Heart left ventricle (tissue), 16 donors: ENCODE data around the gene SWT1. TPM values are rescaled to one million over a fixed set of nuclear protein-coding genes. Genes with fewer than 3 reads are reported as not detected.

ENCODE experiments used
- ATAC-seq, 4 donors: fragments of 200-7000 bp; cut with Tn5 transposase; one replicate each; pipeline ENCODE4 v1.9.1; 2020 to 2022; ENCODE audit warnings: moderate library complexity in 4 of 4, mild to moderate bottlenecking in 3 of 4, moderate number of reproducible peaks in 1 of 4
- DNase-seq, 5 donors: peaks; one replicate each; pipeline ENCODE4 v3.0.0-alpha.2; 2020
- H3K27ac ChIP-seq, 12 donors: fragments of 200-600 bp; sonication (generic) in 4 of 12; one replicate each; pipeline versions ENCODE4 v1.5.0 to v1.8.0; 2016 to 2022; ENCODE audit warnings: mild to moderate bottlenecking in 2 of 12
- H3K27me3 ChIP-seq, 9 donors: fragments of 200-600 bp; sonication (generic) in 2 of 9; one replicate each; pipeline versions ENCODE4 v1.5.1 to v1.8.0; 2016 to 2022; ENCODE audit warnings: mild to moderate bottlenecking in 3 of 9
- H3K36me3 ChIP-seq, 9 donors: fragments of 200-600 bp; sonication (generic) in 2 of 9; one replicate each; pipeline versions ENCODE4 v1.5.0 to v1.8.0; 2018 to 2022; ENCODE audit warnings: mild to moderate bottlenecking in 2 of 9
- H3K4me1 ChIP-seq, 12 donors: fragments of 200-600 bp; sonication (generic) in 4 of 12; one replicate each; pipeline versions ENCODE4 v1.5.0 to v1.8.0; 2016 to 2022; ENCODE audit warnings: mild to moderate bottlenecking in 3 of 12
- H3K4me3 ChIP-seq, 12 donors: fragments of 200-600 bp; sonication (generic) in 4 of 12; one replicate each; pipeline versions ENCODE4 v1.5.0 to v1.8.0; 2017 to 2022; ENCODE audit warnings: mild to moderate bottlenecking in 9 of 12, moderate library complexity in 4 of 12
- H3K9me3 ChIP-seq, 12 donors: fragments of 200-600 bp; sonication (generic) in 4 of 12; one replicate each; pipeline versions ENCODE4 v1.5.0 to v1.8.0; 2016 to 2022; ENCODE audit warnings: mild to moderate bottlenecking in 1 of 12
- POLR2A ChIP-seq, 2 donors: fragments of 450-650 bp; IDR thresholded peaks; one replicate each; pipeline ENCODE4 v1.6.1; 2017; ENCODE audit warnings: antibody characterized with exemption in 2 of 2, mild to moderate bottlenecking in 2 of 2, moderate library complexity in 2 of 2
- WGBS, 4 donors: extraction: QIAGEN DNeasy Blood & Tissue Kit in 2 of 4; methylation state at CpG; one replicate each; pipeline versions ENCODE4 v1.1.5 to v1.1.7; 2013 to 2018; 5-methylcytosine and 5-hydroxymethylcytosine counted together
- intact Hi-C, 10 donors: fragments of 100-400 bp; cut with DNase I; formaldehyde crosslinking; loops; one replicate each; pipeline versions ENCODE4 v1.11.1 to v1.14.2; 2022
- polyA plus RNA-seq, 2 donors: library from polyadenylated mRNA; stranded (reverse); fragments of 200-250 nt; gene quantifications; one replicate each; pipeline ENCODE4 v1.2.3, GENCODE V29; 2013
- total RNA-seq, 9 donors: library from RNA; depleted of rRNA in 2 of 9; stranded (reverse); fragments of >200 nt in 2 of 9; fragmentation: NEBNext Ultra II Directional in 3 of 9; extraction: Animal tissue kit (Norgen Biotek cat#: 25700) in 3 of 9; gene quantifications; one replicate each; pipeline versions ENCODE4 v1.1.0 to v1.2.4, GENCODE V29; 2016 to 2023
- TF ChIP-seq, protein P1 (sequence below), 12 donors: fragments of 200-600 bp; sonication (generic) in 4 of 12; IDR thresholded peaks; one replicate each; pipeline versions ENCODE4 v1.5.0 to v1.8.0; 2018 to 2022; ENCODE audit warnings: antibody characterized with exemption in 12 of 12, mild to moderate bottlenecking in 5 of 12
- donor health status: ischemic (EF 13 %, LVEDD 7.1; RV severe dilation, severe dysfunction).
- donor health status: healthy with polysubstance abuse.
- donor health status: DM: no; HTN: yes; CAD: no.
- donor health status: DM: no; HTN: no; CAD: no.
- donor health status: ischemic (EF 25% LVEDD 6.9; RV normal size, moderate dysfunction).
- donor health status: ischemic (EF 25% LVEDD 5.7; RV mildly dilated, moderate dysfunction).
- donor health status: healthy.
- donor health status: DM: yes; HTN: yes; CAD: no.
- donor health status: ischemic (EF 35%, LVEDD 5.7; RV mildly dilated, moderate dysfunction).
- donor health status: nonischemic (EF 11% LVEDD 7.7; RV severe dilation, severe dysfunction).
- donor health status: DM: yes; HTN: yes; CAD: no.
- donor health status: PGD.
- donor health status: ischemic (EF 29% LVEDD 5.4; RV normal size, mild dysfunction).
- donor health status: nonischemic (EF 23%, LVEDD 6.1; RV moderate dilation, normal function).

SWT1 gene
- total and polyA plus RNA-seq, 11 donors: 1.7 to 8.5 (median 5.3) TPM

DNA sequence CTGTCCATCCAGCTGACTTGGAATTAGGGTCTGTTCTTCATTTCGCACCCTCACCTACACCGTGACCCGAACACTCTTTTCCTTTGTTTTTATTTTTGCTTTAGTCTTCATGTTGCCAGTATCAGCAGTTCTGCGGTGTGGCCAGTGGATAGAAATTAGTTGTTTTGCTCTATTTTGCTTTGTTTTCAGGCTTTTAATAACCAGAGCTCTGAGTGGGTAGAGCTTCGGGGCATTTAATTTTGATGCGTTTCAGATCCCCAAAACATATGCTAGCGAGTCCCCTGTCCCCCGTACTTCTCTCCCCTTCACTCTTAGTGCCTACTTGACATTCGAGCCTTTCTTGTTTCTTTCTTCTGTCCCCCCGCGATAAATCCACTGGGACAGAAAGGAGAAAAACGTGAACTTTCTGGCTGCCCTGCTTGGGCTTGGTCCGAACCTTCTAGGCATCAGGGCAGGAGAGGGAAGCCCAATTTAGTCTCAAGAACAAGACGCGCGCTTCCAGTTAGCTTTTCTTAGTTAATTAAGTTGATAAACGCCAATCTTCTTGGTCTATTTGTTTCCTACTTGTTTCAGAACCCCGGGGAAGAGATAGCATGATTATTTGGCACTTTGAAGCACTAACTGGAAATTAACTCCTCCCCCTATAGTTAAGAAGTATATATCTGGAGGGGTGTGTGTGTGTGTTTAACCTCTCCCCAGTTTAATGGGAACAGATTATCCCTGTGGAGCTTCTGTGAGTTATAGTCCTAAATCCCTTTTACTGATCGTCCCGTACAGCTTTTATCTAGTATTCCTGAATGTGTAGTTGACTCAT, 839 bp downstream of the SWT1 start:
- no peaks in the 10 kb centered on the region for H3K27me3 ChIP-seq
- DNase-seq (peak in 2 of 5 donors; percentile 7 to 19), ATAC-seq (no peak)
- intact Hi-C loops: loop anchor here in 7 of 10 donors (2.0 to 10.0 kb wide), 8 partner anchors 111 to 1219 kb away; partner anchors contain the start of genes RNF2 (in 4 of the 7), EDEM3 (in 3 of the 7), NIBAN1 (in 1 of the 7) and ODR4 (in 1 of the 7)
- 0 to 2% (median 1%) methylated on average over 20 of the region's 20 CpGs for WGBS, 4 donors
- no peaks in the 10 kb centered on the region for H3K9me3 ChIP-seq
- peak in 1 of 2 donors; percentile 37 for TF ChIP-seq POLR2A (IDR thresholded peaks at IDR 0.05)
- TF ChIP-seq, protein P1, sequence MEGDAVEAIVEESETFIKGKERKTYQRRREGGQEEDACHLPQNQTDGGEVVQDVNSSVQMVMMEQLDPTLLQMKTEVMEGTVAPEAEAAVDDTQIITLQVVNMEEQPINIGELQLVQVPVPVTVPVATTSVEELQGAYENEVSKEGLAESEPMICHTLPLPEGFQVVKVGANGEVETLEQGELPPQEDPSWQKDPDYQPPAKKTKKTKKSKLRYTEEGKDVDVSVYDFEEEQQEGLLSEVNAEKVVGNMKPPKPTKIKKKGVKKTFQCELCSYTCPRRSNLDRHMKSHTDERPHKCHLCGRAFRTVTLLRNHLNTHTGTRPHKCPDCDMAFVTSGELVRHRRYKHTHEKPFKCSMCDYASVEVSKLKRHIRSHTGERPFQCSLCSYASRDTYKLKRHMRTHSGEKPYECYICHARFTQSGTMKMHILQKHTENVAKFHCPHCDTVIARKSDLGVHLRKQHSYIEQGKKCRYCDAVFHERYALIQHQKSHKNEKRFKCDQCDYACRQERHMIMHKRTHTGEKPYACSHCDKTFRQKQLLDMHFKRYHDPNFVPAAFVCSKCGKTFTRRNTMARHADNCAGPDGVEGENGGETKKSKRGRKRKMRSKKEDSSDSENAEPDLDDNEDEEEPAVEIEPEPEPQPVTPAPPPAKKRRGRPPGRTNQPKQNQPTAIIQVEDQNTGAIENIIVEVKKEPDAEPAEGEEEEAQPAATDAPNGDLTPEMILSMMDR (IDR thresholded peaks at IDR 0.05): no peak
- H3K27ac ChIP-seq: peak overlapping the region; percentile 86 to 99 (median 96)
- peaks cover 0 to 22% (median 10%) of the 10 kb centered on the region in 9 donors for H3K36me3 ChIP-seq
- peaks cover 0 to 47% (median 30%) of the 10 kb centered on the region in 12 donors for H3K4me1 ChIP-seq
- peak overlapping the region; percentile 52 to 92 (median 78) for H3K4me3 ChIP-seq

DNA sequence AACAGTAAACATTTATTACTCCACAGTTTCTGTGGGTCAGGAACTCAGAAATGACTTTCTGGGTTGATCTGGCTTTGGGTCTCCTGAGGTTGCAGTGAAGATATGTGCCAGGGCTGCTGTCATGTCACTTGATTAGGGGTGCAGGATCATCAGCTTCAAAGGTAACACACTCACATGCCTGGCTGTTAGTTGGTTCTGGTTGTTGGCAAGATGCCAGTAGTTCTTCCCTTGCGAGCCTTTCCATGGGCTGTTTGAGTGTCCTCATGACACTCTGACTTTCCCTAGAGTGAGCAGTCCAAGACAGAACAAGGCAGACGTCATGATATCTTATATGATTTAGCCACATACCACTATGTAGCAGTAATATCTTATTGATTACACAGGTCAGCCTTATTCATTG, 1.8 kb downstream of the SWT1 start:
- ATAC-seq: no peak
- Histone ChIP-seq H3K9me3 (no peaks in the 10 kb centered on the region), H3K27me3 (no peaks in the 10 kb centered on the region), H3K4me3 (peak overlapping the region in 4 of 12 donors; percentile 71 to 84 (median 74)), H3K36me3 (peaks cover 0 to 32% (median 17%) of the 10 kb centered on the region in 9 donors), H3K27ac (no peak overlapping the region), H3K4me1 (peaks cover 0 to 38% (median 30%) of the 10 kb centered on the region in 12 donors)
- WGBS, 4 donors: 33 to 81% (median 48%) methylated on average over 2 of the region's 2 CpGs
- DNase-seq: peak in 1 of 5 donors; percentile 12
- intact Hi-C loops: loop anchor here in 7 of 10 donors (5.0 to 10.0 kb wide), 6 partner anchors 111 to 1219 kb away; partner anchors contain the start of genes RNF2 (in 3 of the 7), NIBAN1 (in 1 of the 7), ODR4 (in 1 of the 7) and TPR (in 1 of the 7)
- TF ChIP-seq, protein P1 (IDR thresholded peaks at IDR 0.05): no peak
- no peak for TF ChIP-seq POLR2A (IDR thresholded peaks at IDR 0.05)

DNA sequence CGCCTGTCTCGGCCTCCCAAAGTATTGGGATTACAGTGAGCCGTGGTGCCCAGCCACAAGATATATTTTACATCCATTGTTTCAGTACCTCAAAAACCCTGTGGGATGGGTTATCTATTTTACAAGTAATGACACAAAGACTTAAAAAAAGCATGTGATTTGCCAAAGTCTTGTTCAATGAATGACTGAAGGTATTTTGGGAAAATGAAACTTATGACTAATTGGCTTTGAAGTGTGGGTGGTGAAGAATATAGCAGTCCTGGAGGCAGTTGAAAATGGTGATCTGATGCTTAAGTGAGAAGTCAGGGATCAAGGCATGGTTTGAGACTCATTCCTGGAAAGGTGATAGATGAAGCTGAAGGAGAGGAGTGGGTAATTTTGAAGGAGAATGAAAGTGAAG, 3.0 kb downstream of the SWT1 start:
- intact Hi-C loops: loop anchor here in 9 of 10 donors (5.0 to 10.0 kb wide), 6 partner anchors 113 to 1217 kb away; partner anchors contain the start of genes RNF2 (in 3 of the 9), NIBAN1 (in 1 of the 9), ODR4 (in 1 of the 9) and TPR (in 1 of the 9)
- Histone ChIP-seq H3K27ac (no peak overlapping the region), H3K4me3 (no peak overlapping the region), H3K9me3 (no peaks in the 10 kb centered on the region), H3K36me3 (peaks cover 0 to 43% (median 25%) of the 10 kb centered on the region in 9 donors), H3K27me3 (no peaks in the 10 kb centered on the region), H3K4me1 (peaks cover 0 to 27% (median 20%) of the 10 kb centered on the region in 12 donors)
- no peak for ATAC-seq
- TF ChIP-seq, protein P1 (IDR thresholded peaks at IDR 0.05): no peak
- TF ChIP-seq POLR2A (IDR thresholded peaks at IDR 0.05): no peak
- WGBS, 4 donors: 96 to 98% (median 97%) methylated on average over 3 of the region's 3 CpGs
- DNase-seq: no peak

DNA sequence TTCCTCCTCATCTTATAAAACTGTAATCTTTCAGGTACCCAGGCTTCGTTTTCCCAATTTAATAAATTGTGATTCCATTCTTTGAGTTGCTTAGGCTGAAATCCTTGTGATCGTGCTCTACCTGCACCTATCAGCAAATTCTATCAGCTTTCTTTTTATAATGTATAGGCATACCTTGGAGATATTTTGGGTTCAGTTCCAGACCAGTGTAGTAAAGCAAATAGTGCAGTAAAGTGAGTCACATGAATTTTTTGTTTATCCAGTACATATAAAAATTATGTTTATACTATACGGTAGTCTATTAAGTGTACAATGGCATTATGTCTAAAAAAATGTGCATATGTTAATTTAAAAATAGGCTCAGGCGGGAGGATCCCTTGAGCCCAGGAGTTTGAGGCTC, 5.5 kb downstream of the SWT1 start:
- H3K4me1 ChIP-seq: peaks cover 0 to 18% (median 11%) of the 10 kb centered on the region in 12 donors
- TF ChIP-seq POLR2A (IDR thresholded peaks at IDR 0.05): no peak
- TF ChIP-seq, protein P1 (IDR thresholded peaks at IDR 0.05): no peak
- no peaks in the 10 kb centered on the region for H3K27me3 ChIP-seq
- H3K9me3 ChIP-seq: no peaks in the 10 kb centered on the region
- DNase-seq (no peak), ATAC-seq (no peak)
- 89 to 96% (median 92%) methylated on average over 4 of the region's 4 CpGs for WGBS, 4 donors
- intact Hi-C loops: loop anchor here in 4 of 10 donors (10.0 kb wide), 2 partner anchors 358 to 512 kb away; no protein-coding TSS in a partner anchor
- no peak overlapping the region for H3K4me3 ChIP-seq
- H3K27ac ChIP-seq: no peak overlapping the region
- H3K36me3 ChIP-seq: peaks cover 0 to 68% (median 48%) of the 10 kb centered on the region in 9 donors
